ENCODE results near the gene TRAFD1.

TRAFD1 gene

DNA sequence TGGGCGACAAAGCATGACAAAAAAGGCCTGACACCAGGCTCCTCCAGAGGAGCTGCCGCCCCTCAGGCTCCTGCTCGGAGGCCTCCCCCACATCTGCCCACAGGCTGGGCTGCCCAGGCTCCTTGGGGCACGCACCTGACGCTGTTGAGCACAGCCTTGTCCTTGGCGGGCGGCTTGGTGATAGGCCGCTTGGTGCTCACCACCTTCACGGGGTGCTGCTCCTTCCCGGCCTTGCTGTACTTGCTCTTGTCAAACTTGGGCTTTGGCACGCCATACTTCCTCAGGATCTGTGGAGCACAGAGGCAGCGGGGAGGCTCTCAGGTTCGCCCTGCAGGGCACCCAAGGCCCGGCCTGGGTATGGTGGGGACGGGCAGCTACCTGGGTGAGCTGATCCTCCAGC lies 53.4 kb downstream of the TRAFD1 start:
- H2AFZ ChIP-seq (ENCODE audit: low read depth, low read length) = no peak overlapping the region
- H3K27me3 ChIP-seq (ENCODE audit: insufficient read depth, low read length, poor library complexity) = no peaks in the 10 kb centered on the region
- H3K4me3 ChIP-seq (ENCODE audit: low read depth in 1 of 2, low read length in 2 of 2) = no peak overlapping the region
- H3K4me2 ChIP-seq (ENCODE audit: insufficient read depth, low read length) = no peak overlapping the region
- DNase-seq = no peak
- H3K9me3 ChIP-seq (ENCODE audit: insufficient read depth, low read length, severe bottlenecking) = no peaks in the 10 kb centered on the region
- H3K9ac ChIP-seq (ENCODE audit: low read depth, low read length) = no peak overlapping the region
- H3K36me3 ChIP-seq (ENCODE audit: insufficient read depth, low read length) = peaks cover 75% of the 10 kb centered on the region
- H3K27ac ChIP-seq (ENCODE audit: low read length) = no peak overlapping the region
- no peaks in the 10 kb centered on the region for H3K4me1 ChIP-seq (ENCODE audit: insufficient read depth, low read length)
- no peaks in the 10 kb centered on the region for H3K79me2 ChIP-seq (ENCODE audit: insufficient read depth, low read length)
- ATAC-seq (ENCODE audit: insufficient read depth, low read depth) = no peak
- H4K20me1 ChIP-seq (ENCODE audit: insufficient read depth, low read length) = no peaks in the 10 kb centered on the region
- TF ChIP-seq, protein P1, sequence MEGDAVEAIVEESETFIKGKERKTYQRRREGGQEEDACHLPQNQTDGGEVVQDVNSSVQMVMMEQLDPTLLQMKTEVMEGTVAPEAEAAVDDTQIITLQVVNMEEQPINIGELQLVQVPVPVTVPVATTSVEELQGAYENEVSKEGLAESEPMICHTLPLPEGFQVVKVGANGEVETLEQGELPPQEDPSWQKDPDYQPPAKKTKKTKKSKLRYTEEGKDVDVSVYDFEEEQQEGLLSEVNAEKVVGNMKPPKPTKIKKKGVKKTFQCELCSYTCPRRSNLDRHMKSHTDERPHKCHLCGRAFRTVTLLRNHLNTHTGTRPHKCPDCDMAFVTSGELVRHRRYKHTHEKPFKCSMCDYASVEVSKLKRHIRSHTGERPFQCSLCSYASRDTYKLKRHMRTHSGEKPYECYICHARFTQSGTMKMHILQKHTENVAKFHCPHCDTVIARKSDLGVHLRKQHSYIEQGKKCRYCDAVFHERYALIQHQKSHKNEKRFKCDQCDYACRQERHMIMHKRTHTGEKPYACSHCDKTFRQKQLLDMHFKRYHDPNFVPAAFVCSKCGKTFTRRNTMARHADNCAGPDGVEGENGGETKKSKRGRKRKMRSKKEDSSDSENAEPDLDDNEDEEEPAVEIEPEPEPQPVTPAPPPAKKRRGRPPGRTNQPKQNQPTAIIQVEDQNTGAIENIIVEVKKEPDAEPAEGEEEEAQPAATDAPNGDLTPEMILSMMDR (IDR thresholded peaks at IDR 0.05; ENCODE audit: borderline replicate concordance, extremely low read depth, low read length, poor library complexity, severe bottlenecking) = no peak
- no peak for TF ChIP-seq EZH2 (IDR thresholded peaks at IDR 0.05; ENCODE audit: borderline replicate concordance, low read depth, low read length, severe bottlenecking)

GRCh38 chr12:112179341-112179740 lies 54.0 kb downstream of the TRAFD1 start:
- Histone ChIP-seq H3K4me3 (ENCODE audit: low read depth in 1 of 2, low read length in 2 of 2) (no peak overlapping the region), H3K27ac (ENCODE audit: low read length) (no peak overlapping the region), H3K79me2 (ENCODE audit: insufficient read depth, low read length) (no peaks in the 10 kb centered on the region), H3K4me2 (ENCODE audit: insufficient read depth, low read length) (no peak overlapping the region), H3K4me1 (ENCODE audit: insufficient read depth, low read length) (no peaks in the 10 kb centered on the region), H2AFZ (ENCODE audit: low read depth, low read length) (no peak overlapping the region), H4K20me1 (ENCODE audit: insufficient read depth, low read length) (no peaks in the 10 kb centered on the region), H3K36me3 (ENCODE audit: insufficient read depth, low read length) (peaks cover 78% of the 10 kb centered on the region), H3K9me3 (ENCODE audit: insufficient read depth, low read length, severe bottlenecking) (no peaks in the 10 kb centered on the region), H3K9ac (ENCODE audit: low read depth, low read length) (no peak overlapping the region), H3K27me3 (ENCODE audit: insufficient read depth, low read length, poor library complexity) (no peaks in the 10 kb centered on the region)
- ATAC-seq (ENCODE audit: insufficient read depth, low read depth) (no peak), DNase-seq (no peak)
- TF ChIP-seq, protein P1 (IDR thresholded peaks at IDR 0.05; ENCODE audit: borderline replicate concordance, extremely low read depth, low read length, poor library complexity, severe bottlenecking) = no peak
- no peak for TF ChIP-seq EZH2 (IDR thresholded peaks at IDR 0.05; ENCODE audit: borderline replicate concordance, low read depth, low read length, severe bottlenecking)

DNA sequence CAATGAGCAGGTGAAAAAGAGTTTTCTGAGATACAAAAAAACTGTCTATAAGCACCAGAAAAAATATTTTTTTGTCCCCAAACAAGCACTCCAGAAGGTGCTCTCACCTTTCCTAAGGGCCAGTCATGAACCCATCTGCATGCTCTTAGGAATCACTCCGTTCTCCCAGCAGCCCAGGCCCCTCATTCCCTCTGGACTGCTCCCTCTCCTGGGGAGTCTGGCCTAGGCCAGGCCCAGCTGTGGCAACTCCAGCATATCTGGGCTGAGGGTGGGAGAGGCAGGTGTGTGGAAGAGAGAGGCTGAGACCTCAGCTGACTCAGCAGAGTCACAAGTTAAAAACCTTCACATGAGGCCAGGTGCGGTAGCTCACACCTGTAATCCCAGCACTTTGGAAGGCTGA lies 54.6 kb downstream of the TRAFD1 start:
- Histone ChIP-seq H3K4me1 (ENCODE audit: insufficient read depth, low read length) (no peaks in the 10 kb centered on the region), H4K20me1 (ENCODE audit: insufficient read depth, low read length) (no peaks in the 10 kb centered on the region), H3K27me3 (ENCODE audit: insufficient read depth, low read length, poor library complexity) (no peaks in the 10 kb centered on the region), H3K4me3 (ENCODE audit: low read depth in 1 of 2, low read length in 2 of 2) (no peak overlapping the region), H3K9ac (ENCODE audit: low read depth, low read length) (no peak overlapping the region), H3K79me2 (ENCODE audit: insufficient read depth, low read length) (no peaks in the 10 kb centered on the region), H3K9me3 (ENCODE audit: insufficient read depth, low read length, severe bottlenecking) (no peaks in the 10 kb centered on the region), H3K27ac (ENCODE audit: low read length) (no peak overlapping the region), H2AFZ (ENCODE audit: low read depth, low read length) (no peak overlapping the region), H3K4me2 (ENCODE audit: insufficient read depth, low read length) (no peak overlapping the region), H3K36me3 (ENCODE audit: insufficient read depth, low read length) (peaks cover 79% of the 10 kb centered on the region)
- DNase-seq (no peak), ATAC-seq (ENCODE audit: insufficient read depth, low read depth) (no peak)
- TF ChIP-seq EZH2 (IDR thresholded peaks at IDR 0.05; ENCODE audit: borderline replicate concordance, low read depth, low read length, severe bottlenecking) = no peak
- TF ChIP-seq, protein P1 (IDR thresholded peaks at IDR 0.05; ENCODE audit: borderline replicate concordance, extremely low read depth, low read length, poor library complexity, severe bottlenecking) = no peak

- no peaks in the 10 kb centered on the region for H4K20me1 ChIP-seq (ENCODE audit: insufficient read depth, low read length)
- no peak overlapping the region for H2AFZ ChIP-seq (ENCODE audit: low read depth, low read length)
- H3K4me2 ChIP-seq (ENCODE audit: insufficient read depth, low read length) = no peak overlapping the region
- no peaks in the 10 kb centered on the region for H3K9me3 ChIP-seq (ENCODE audit: insufficient read depth, low read length, severe bottlenecking)
- no peak overlapping the region for H3K9ac ChIP-seq (ENCODE audit: low read depth, low read length)
- no peaks in the 10 kb centered on the region for H3K27me3 ChIP-seq (ENCODE audit: insufficient read depth, low read length, poor library complexity)
- peaks cover 79% of the 10 kb centered on the region for H3K36me3 ChIP-seq (ENCODE audit: insufficient read depth, low read length)
- ATAC-seq (ENCODE audit: insufficient read depth, low read depth) (no peak), DNase-seq (no peak)
- TF ChIP-seq, protein P1 (IDR thresholded peaks at IDR 0.05; ENCODE audit: borderline replicate concordance, extremely low read depth, low read length, poor library complexity, severe bottlenecking) = no peak
- TF ChIP-seq EZH2 (IDR thresholded peaks at IDR 0.05; ENCODE audit: borderline replicate concordance, low read depth, low read length, severe bottlenecking) = no peak
- no peaks in the 10 kb centered on the region for H3K79me2 ChIP-seq (ENCODE audit: insufficient read depth, low read length)
- no peaks in the 10 kb centered on the region for H3K4me1 ChIP-seq (ENCODE audit: insufficient read depth, low read length)
- H3K27ac ChIP-seq (ENCODE audit: low read length) = no peak overlapping the region
- no peak overlapping the region for H3K4me3 ChIP-seq (ENCODE audit: low read depth in 1 of 2, low read length in 2 of 2)
These were observed 55.1 kb downstream of the TRAFD1 start for GRCh38 chr12:112180422-112180821.

All from DND-41 (cell line).